Measurements from ENCODE around the gene B4GALT2. TPM values are rescaled to one million over a fixed set of nuclear protein-coding genes. Genes with fewer than 3 reads are reported as not detected.

B4GALT2 gene
- total RNA-seq, 1 experiment from 2014 or later, result 70.9 TPM

- Mint-ChIP-seq H3K36me3 (ENCODE audit: insufficient read depth in 1 of 3, low read depth in 3 of 3) (peaks cover 22 to 51% (median 23%) of the 10 kb centered on the region in 3 experiments), H3K27ac (peak overlapping the region in 1 of 3 experiments; percentile 47; a peak in 1 of 7 replicates), H3K9me3 (no peaks in the 10 kb centered on the region), H3K4me1 (peaks cover 23 to 24% of the 10 kb centered on the region in 2 experiments), H3K4me3 (no peak overlapping the region), H3K27me3 (ENCODE audit: low read depth) (peaks cover 4% of the 10 kb centered on the region)
- Histone ChIP-seq H2BK15ac (ENCODE audit: low read depth, low read length) (no peak overlapping the region), H2BK5ac (ENCODE audit: insufficient read length, low read length) (no peak overlapping the region), H3K4me1 (ENCODE audit: insufficient read depth, low read length) (peaks cover 2% of the 10 kb centered on the region; the same call in 1 of the 2 replicates), H2BK120ac (ENCODE audit: low read depth, low read length, poor library complexity, severe bottlenecking) (no peak overlapping the region), H3K56ac (ENCODE audit: insufficient read length, low read depth, low read length) (no peak overlapping the region), H3K9ac (ENCODE audit: extremely low read depth, insufficient read length, low read length) (no peak overlapping the region), H3K27me3 (ENCODE audit: insufficient read depth, low read length) (no peaks in the 10 kb centered on the region), H2AFZ (ENCODE audit: low read length) (no peak overlapping the region), H3K18ac (ENCODE audit: insufficient read length, low read depth, low read length) (no peak overlapping the region), H4K91ac (ENCODE audit: insufficient read length, low read depth, low read length) (no peak overlapping the region), H2AK5ac (ENCODE audit: insufficient read length, low read length) (no peak overlapping the region), H3K79me1 (ENCODE audit: insufficient read depth, low read depth, low read length, poor library complexity, severe bottlenecking) (no peaks in the 10 kb centered on the region), H4K8ac (replicated peaks; ENCODE audit: insufficient read length, low read depth, low read length) (no peak overlapping the region), H3K23me2 (ENCODE audit: insufficient read length, low read depth, low read length, poor library complexity, severe bottlenecking) (peaks cover 7% of the 10 kb centered on the region), H3K4me2 (ENCODE audit: insufficient read depth, insufficient read length, low read length) (no peak overlapping the region), H3T11ph (ENCODE audit: low read length) (no peak overlapping the region), H3K14ac (ENCODE audit: insufficient read depth, low read length) (no peak overlapping the region), H3K27ac (ENCODE audit: insufficient read length, low read depth, low read length) (no peak overlapping the region), H2BK20ac (ENCODE audit: low read depth, low read length, poor library complexity, severe bottlenecking) (no peak overlapping the region), H3K9me3 (ENCODE audit: control insufficient read depth, low read depth, low read length) (no peaks in the 10 kb centered on the region), H4K5ac (ENCODE audit: insufficient read length, low read depth, low read length) (no peak overlapping the region), H3K23ac (ENCODE audit: insufficient read length, low read depth, low read length) (no peak overlapping the region), H3K79me2 (ENCODE audit: insufficient read depth, low read length) (no peaks in the 10 kb centered on the region), H4K20me1 (ENCODE audit: control insufficient read depth, insufficient read depth, insufficient read length) (no peaks in the 10 kb centered on the region), H3K4ac (ENCODE audit: low read depth, low read length) (no peak overlapping the region), H2BK12ac (ENCODE audit: insufficient read length, low read depth, low read length) (no peak overlapping the region)
- no peak for DNase-seq
- WGBS (ENCODE audit: extremely low coverage, insufficient read length, low lambda C conversion rate), result no CpG with 5 or more reads among the region's 13 CpGs
- TF ChIP-seq CTCF (conservative IDR thresholded peaks at IDR 0.05), result no peak
These were observed 46.0 kb downstream of the B4GALT2 start for GRCh38 chr1:44024903-44025525.
